ENCODE data around the gene EHF.

The EHF gene

DNA sequence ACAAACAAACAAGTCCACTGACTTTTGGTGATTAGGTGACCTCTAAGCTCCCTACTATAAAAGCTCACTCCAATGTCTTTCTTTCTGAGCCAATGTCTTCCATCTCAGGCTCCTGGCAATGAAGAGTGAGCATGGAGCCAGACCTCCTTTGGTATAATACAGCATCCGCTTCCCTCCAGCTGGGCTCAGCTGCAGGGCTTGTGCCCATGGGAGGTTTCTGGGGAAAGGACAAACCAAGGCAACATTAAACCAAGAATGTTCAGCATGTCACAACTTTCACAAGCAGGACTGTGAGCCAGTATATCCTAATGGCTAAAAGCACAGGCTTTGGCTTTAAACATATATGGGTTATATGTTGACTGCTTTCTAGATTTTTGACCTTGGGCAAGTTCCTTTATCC lies 58.8 kb downstream of the EHF start:
- no peak for TF ChIP-seq ZC3H10 (CRISPR knock-in tag; IDR thresholded peaks at IDR 0.05)
- TF ChIP-seq ZNF565 (CRISPR knock-in tag; conservative IDR thresholded peaks at IDR 0.05; ENCODE audit: low read depth) = no peak
- TF ChIP-seq ARNTL (CRISPR knock-in tag; IDR thresholded peaks at IDR 0.05; ENCODE audit: borderline replicate concordance, low read depth) = no peak
- TF ChIP-seq CSDC2 (CRISPR knock-in tag; IDR thresholded peaks at IDR 0.05) = no peak
- TF ChIP-seq ISL1 (CRISPR knock-in tag; IDR thresholded peaks at IDR 0.05) = no peak
- TF ChIP-seq ESRRG (CRISPR knock-in tag; IDR thresholded peaks at IDR 0.05) = no peak
- no peak for TF ChIP-seq TOX (CRISPR knock-in tag; IDR thresholded peaks at IDR 0.05; ENCODE audit: borderline replicate concordance)
- TF ChIP-seq, protein P1, sequence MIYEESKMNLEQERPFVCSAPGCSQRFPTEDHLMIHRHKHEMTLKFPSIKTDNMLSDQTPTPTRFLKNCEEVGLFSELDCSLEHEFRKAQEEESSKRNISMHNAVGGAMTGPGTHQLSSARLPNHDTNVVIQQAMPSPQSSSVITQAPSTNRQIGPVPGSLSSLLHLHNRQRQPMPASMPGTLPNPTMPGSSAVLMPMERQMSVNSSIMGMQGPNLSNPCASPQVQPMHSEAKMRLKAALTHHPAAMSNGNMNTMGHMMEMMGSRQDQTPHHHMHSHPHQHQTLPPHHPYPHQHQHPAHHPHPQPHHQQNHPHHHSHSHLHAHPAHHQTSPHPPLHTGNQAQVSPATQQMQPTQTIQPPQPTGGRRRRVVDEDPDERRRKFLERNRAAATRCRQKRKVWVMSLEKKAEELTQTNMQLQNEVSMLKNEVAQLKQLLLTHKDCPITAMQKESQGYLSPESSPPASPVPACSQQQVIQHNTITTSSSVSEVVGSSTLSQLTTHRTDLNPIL (CRISPR knock-in tag; IDR thresholded peaks at IDR 0.05; ENCODE audit: low read depth) = no peak
- no peak for TF ChIP-seq ZFP30 (CRISPR knock-in tag; IDR thresholded peaks at IDR 0.05)
- ATAC-seq = no peak

- ATAC-seq = no peak
- TF ChIP-seq ZNF8 (CRISPR knock-in tag; IDR thresholded peaks at IDR 0.05) = no peak
- TF ChIP-seq SNAI2 (CRISPR knock-in tag; IDR thresholded peaks at IDR 0.05) = no peak
- TF ChIP-seq ZNF70 (CRISPR knock-in tag; IDR thresholded peaks at IDR 0.05) = no peak
- TF ChIP-seq, protein P2, sequence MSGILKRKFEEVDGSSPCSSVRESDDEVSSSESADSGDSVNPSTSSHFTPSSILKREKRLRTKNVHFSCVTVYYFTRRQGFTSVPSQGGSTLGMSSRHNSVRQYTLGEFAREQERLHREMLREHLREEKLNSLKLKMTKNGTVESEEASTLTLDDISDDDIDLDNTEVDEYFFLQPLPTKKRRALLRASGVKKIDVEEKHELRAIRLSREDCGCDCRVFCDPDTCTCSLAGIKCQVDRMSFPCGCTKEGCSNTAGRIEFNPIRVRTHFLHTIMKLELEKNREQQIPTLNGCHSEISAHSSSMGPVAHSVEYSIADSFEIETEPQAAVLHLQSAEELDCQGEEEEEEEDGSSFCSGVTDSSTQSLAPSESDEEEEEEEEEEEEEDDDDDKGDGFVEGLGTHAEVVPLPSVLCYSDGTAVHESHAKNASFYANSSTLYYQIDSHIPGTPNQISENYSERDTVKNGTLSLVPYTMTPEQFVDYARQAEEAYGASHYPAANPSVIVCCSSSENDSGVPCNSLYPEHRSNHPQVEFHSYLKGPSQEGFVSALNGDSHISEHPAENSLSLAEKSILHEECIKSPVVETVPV (CRISPR knock-in tag; IDR thresholded peaks at IDR 0.05) = no peak
- TF ChIP-seq TOX (CRISPR knock-in tag; IDR thresholded peaks at IDR 0.05; ENCODE audit: borderline replicate concordance) = no peak
- TF ChIP-seq, protein P3, sequence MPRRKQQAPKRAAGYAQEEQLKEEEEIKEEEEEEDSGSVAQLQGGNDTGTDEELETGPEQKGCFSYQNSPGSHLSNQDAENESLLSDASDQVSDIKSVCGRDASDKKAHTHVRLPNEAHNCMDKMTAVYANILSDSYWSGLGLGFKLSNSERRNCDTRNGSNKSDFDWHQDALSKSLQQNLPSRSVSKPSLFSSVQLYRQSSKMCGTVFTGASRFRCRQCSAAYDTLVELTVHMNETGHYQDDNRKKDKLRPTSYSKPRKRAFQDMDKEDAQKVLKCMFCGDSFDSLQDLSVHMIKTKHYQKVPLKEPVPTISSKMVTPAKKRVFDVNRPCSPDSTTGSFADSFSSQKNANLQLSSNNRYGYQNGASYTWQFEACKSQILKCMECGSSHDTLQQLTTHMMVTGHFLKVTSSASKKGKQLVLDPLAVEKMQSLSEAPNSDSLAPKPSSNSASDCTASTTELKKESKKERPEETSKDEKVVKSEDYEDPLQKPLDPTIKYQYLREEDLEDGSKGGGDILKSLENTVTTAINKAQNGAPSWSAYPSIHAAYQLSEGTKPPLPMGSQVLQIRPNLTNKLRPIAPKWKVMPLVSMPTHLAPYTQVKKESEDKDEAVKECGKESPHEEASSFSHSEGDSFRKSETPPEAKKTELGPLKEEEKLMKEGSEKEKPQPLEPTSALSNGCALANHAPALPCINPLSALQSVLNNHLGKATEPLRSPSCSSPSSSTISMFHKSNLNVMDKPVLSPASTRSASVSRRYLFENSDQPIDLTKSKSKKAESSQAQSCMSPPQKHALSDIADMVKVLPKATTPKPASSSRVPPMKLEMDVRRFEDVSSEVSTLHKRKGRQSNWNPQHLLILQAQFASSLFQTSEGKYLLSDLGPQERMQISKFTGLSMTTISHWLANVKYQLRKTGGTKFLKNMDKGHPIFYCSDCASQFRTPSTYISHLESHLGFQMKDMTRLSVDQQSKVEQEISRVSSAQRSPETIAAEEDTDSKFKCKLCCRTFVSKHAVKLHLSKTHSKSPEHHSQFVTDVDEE (CRISPR knock-in tag; IDR thresholded peaks at IDR 0.05) = no peak
- TF ChIP-seq GLIS3 (CRISPR knock-in tag; IDR thresholded peaks at IDR 0.05) = no peak
- TF ChIP-seq RARB (CRISPR knock-in tag; IDR thresholded peaks at IDR 0.05) = no peak
- no peak for TF ChIP-seq ESRRG (CRISPR knock-in tag; IDR thresholded peaks at IDR 0.05)
- no peak for TF ChIP-seq ZC3H10 (CRISPR knock-in tag; IDR thresholded peaks at IDR 0.05)
- TF ChIP-seq ZFP30 (CRISPR knock-in tag; IDR thresholded peaks at IDR 0.05) = no peak
- TF ChIP-seq, protein P4, sequence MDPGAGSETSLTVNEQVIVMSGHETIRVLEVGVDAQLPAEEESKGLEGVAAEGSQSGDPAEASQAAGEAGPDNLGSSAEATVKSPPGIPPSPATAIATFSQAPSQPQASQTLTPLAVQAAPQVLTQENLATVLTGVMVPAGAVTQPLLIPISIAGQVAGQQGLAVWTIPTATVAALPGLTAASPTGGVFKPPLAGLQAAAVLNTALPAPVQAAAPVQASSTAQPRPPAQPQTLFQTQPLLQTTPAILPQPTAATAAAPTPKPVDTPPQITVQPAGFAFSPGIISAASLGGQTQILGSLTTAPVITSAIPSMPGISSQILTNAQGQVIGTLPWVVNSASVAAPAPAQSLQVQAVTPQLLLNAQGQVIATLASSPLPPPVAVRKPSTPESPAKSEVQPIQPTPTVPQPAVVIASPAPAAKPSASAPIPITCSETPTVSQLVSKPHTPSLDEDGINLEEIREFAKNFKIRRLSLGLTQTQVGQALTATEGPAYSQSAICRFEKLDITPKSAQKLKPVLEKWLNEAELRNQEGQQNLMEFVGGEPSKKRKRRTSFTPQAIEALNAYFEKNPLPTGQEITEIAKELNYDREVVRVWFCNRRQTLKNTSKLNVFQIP (CRISPR knock-in tag; IDR thresholded peaks at IDR 0.05; ENCODE audit: borderline replicate concordance, low read depth) = no peak
- no peak for TF ChIP-seq CSDC2 (CRISPR knock-in tag; IDR thresholded peaks at IDR 0.05)
- no peak for TF ChIP-seq PPARA (CRISPR knock-in tag; IDR thresholded peaks at IDR 0.05; ENCODE audit: borderline replicate concordance)
- TF ChIP-seq, protein P1 (CRISPR knock-in tag; IDR thresholded peaks at IDR 0.05; ENCODE audit: low read depth) = no peak
- no peak for TF ChIP-seq OSR1 (CRISPR knock-in tag; IDR thresholded peaks at IDR 0.05)
Observed at GRCh38 chr11:34680206-34680605, 59.3 kb downstream of the EHF start.

GRCh38 chr11:34680918-34681586 lies 60.2 kb downstream of the EHF start:
- TF ChIP-seq ARNTL (CRISPR knock-in tag; IDR thresholded peaks at IDR 0.05; ENCODE audit: borderline replicate concordance, low read depth) (no peak), ZFP3 (CRISPR knock-in tag; IDR thresholded peaks at IDR 0.05) (no peak), ZNF8 (CRISPR knock-in tag; IDR thresholded peaks at IDR 0.05) (no peak)
- TF ChIP-seq, protein P3 (CRISPR knock-in tag; IDR thresholded peaks at IDR 0.05) = no peak
- no peak for ATAC-seq
